OCI-LY7 (cell line): Measurements from ENCODE around the gene TM9SF4. TPM values are rescaled to one million over a fixed set of nuclear protein-coding genes. Genes with fewer than 3 reads are reported as not detected.
"Not testable (repeated sequence)": the region's sequence is repeated elsewhere in the genome, so short reads cannot be mapped to it uniquely, and the experiment has no call there.

Experiments used
- BruUV-seq: library from RNA; stranded (reverse); fragments of 400-500 nt; replicated peaks from 2 replicates; lab custom pipeline; 2021; lab: Mats Ljungman, UMichigan
- CTCF ChIA-PET: fragments of 300-600 bp; sonication (Branson Sonifier 250); formaldehyde crosslinking; loops from one replicate; lab custom pipeline; 2022; ENCODE audit warnings: antibody characterized with exemption; ENCODE audit not compliant: unreplicated experiment; lab: Charles Lee
- POLR2A ChIA-PET: fragments of 300-600 bp; sonication (Branson Sonifier 250); formaldehyde crosslinking; loops from one replicate; lab custom pipeline; 2022; ENCODE audit warnings: antibody characterized with exemption; lab: Charles Lee
- DNase-seq: peaks from one replicate; pipeline ENCODE4 v3.0.0-alpha.2; 2015; ENCODE audit warnings: low spot score
- H2AFZ ChIP-seq: fragments of 200-600 bp; sonication (generic), shearing (Covaris generic); 2 replicates; pipeline ENCODE4 v1.6.1; 2014; ENCODE audit warnings: mild to moderate bottlenecking, antibody characterized with exemption, low read length, moderate library complexity
- H3K27ac ChIP-seq: fragments of 200-600 bp; sonication (generic); 2 replicates; pipeline ENCODE4 v1.5.1; 2014; ENCODE audit warnings: mixed run types, low read depth, mild to moderate bottlenecking, moderate library complexity, low read length, inconsistent platforms; ENCODE audit not compliant: poor library complexity, severe bottlenecking
- H3K36me3 ChIP-seq: fragments of 200-600 bp; sonication (generic); 2 replicates; pipeline ENCODE4 v1.6.1; 2014; ENCODE audit warnings: mild to moderate bottlenecking, antibody characterized with exemption, low read length, moderate library complexity, mixed read lengths; ENCODE audit not compliant: insufficient read depth
- H3K4me1 ChIP-seq: fragments of 200-600 bp; sonication (generic); 2 replicates; pipeline ENCODE4 v1.5.1; 2014; ENCODE audit warnings: mild to moderate bottlenecking, low read length; ENCODE audit not compliant: insufficient read depth, poor library complexity, severe bottlenecking
- H3K4me2 ChIP-seq: fragments of 200-600 bp; sonication (generic); 2 replicates; pipeline ENCODE4 v1.6.1; 2014; ENCODE audit warnings: mild to moderate bottlenecking, low read length
- H3K4me3 ChIP-seq: fragments of 200-600 bp; sonication (generic); 2 replicates; pipeline ENCODE4 v1.5.1; 2014; ENCODE audit warnings: mild to moderate bottlenecking, low read depth, low read length; ENCODE audit not compliant: poor library complexity, severe bottlenecking
- H3K79me2 ChIP-seq: fragments of 200-600 bp; sonication (generic); 2 replicates; pipeline ENCODE4 v1.6.1; 2016; ENCODE audit warnings: low read depth, mild to moderate bottlenecking, low read length, moderate library complexity, mixed read lengths; ENCODE audit not compliant: insufficient read depth
- H3K9me2 ChIP-seq: fragments of 200-600 bp; sonication (generic); 2 replicates; pipeline ENCODE4 v1.6.1; 2016; ENCODE audit warnings: mild to moderate bottlenecking, low read length, mixed read lengths; ENCODE audit not compliant: insufficient read depth
- H3K9me3 ChIP-seq: fragments of 200-600 bp; sonication (generic); 2 replicates; pipeline ENCODE4 v1.6.1; 2014; ENCODE audit warnings: mild to moderate bottlenecking, mixed run types, low read length, mixed read lengths
- H4K20me1 ChIP-seq: fragments of 200-600 bp; sonication (generic); 2 replicates; pipeline ENCODE4 v1.6.1; 2014; ENCODE audit warnings: mild to moderate bottlenecking, antibody characterized with exemption, low read length, moderate library complexity, mixed read lengths; ENCODE audit not compliant: insufficient read depth
- CTCF ChIP-seq: fragments of 200-600 bp; sonication (generic); conservative IDR thresholded peaks from 2 replicates; pipeline ENCODE4 v1.5.1; 2014; ENCODE audit warnings: mild to moderate bottlenecking, antibody characterized with exemption, low read length, moderate library complexity, mixed read lengths
- EZH2phosphoT487 ChIP-seq: fragments of 200-600 bp; sonication (generic); IDR thresholded peaks from 2 replicates; pipeline ENCODE4 v1.6.1; 2018; ENCODE audit warnings: low read depth, borderline replicate concordance, mild to moderate bottlenecking, mixed run types, antibody characterized with exemption, low read length, moderate library complexity, mixed read lengths
- intact Hi-C: fragments of 100-400 bp; cut with micrococcal nuclease; formaldehyde crosslinking; loops from one replicate; pipeline ENCODE4 v1.10.0; 2022; ENCODE audit not compliant: unreplicated experiment
- total RNA-seq, 2 experiments: library from RNA; depleted of rRNA in 1 of 2; stranded (reverse); fragments of >200 nt in 1 of 2; shearing (Covaris generic) in 1 of 2; gene quantifications; 2 replicates each; pipeline ENCODE4 v1.2.3, GENCODE V29; 2014 to 2022

The TM9SF4 gene
- total RNA-seq, 2 experiments from 2014 or later, result 20.8 to 38.9 TPM

- POLR2A ChIA-PET, result interaction anchor here (0.6 to 1.8 kb wide), 5 partner anchors 13 to 795 kb away, joined by 3 to 9 read pairs (median 5); no protein-coding TSS in a partner anchor
- intact Hi-C loops, result no loop called here
Measured at GRCh38 chr20:32116079-32116521, 6.6 kb downstream of the TM9SF4 start.

GRCh38 chr20:32116796-32117195 is 7.3 kb downstream of the TM9SF4 start:
- BruUV-seq, CTCF ChIA-PET: not testable (repeated sequence)
- H3K79me2 ChIP-seq, result peaks cover 81% of the 10 kb centered on the region

More at GRCh38 chr20:32116079-32116521, 6.6 kb downstream of the TM9SF4 start:
- no peak for TF ChIP-seq CTCF
- no peak for TF ChIP-seq EZH2phosphoT487
- CTCF ChIA-PET, result no interaction called here
- peaks cover 4% of the 10 kb centered on the region for H3K4me1 ChIP-seq
- no peaks in the 10 kb centered on the region for H3K9me3 ChIP-seq
- H3K9me2 ChIP-seq, result no peaks in the 10 kb centered on the region
- H3K4me2 ChIP-seq, result no peak overlapping the region
- H3K36me3 ChIP-seq, result peaks cover 42% of the 10 kb centered on the region
- H3K27ac ChIP-seq, result no peak overlapping the region
- BruUV-seq, result no TSS peak
- H3K4me3 ChIP-seq, result no peak overlapping the region
- DNase-seq, result no peak
- peaks cover 88% of the 10 kb centered on the region for H3K79me2 ChIP-seq
- H4K20me1 ChIP-seq, result 0 out of 2 replicates have a peak, but pooled peaks cover 6% of the 10 kb centered on the region
- no peak overlapping the region for H2AFZ ChIP-seq

GRCh38 chr20:32118427-32118826 is 8.9 kb downstream of the TM9SF4 start:
- H3K4me1 ChIP-seq, H3K4me2 ChIP-seq, H4K20me1 ChIP-seq, H2AFZ ChIP-seq, H3K27ac ChIP-seq, intact Hi-C loops, BruUV-seq, DNase-seq, H3K4me3 ChIP-seq, H3K9me2 ChIP-seq, CTCF ChIA-PET, H3K9me3 ChIP-seq: not testable (repeated sequence)
- POLR2A ChIA-PET, result interaction anchor here (0.9 to 1.0 kb wide), 2 partner anchors 18 to 83 kb away, joined by 4 to 5 read pairs; no protein-coding TSS in a partner anchor
- peaks cover 68% of the 10 kb centered on the region for H3K79me2 ChIP-seq
- peaks cover 29% of the 10 kb centered on the region; the same call in 1 of the 2 replicates for H3K36me3 ChIP-seq

More at GRCh38 chr20:32116796-32117195, 7.3 kb downstream of the TM9SF4 start:
- H3K4me2 ChIP-seq, H3K9me2 ChIP-seq, H3K9me3 ChIP-seq, intact Hi-C loops, H4K20me1 ChIP-seq, H3K27ac ChIP-seq, H3K4me3 ChIP-seq, DNase-seq, H3K4me1 ChIP-seq, H2AFZ ChIP-seq: not testable (repeated sequence)
- peaks cover 36% of the 10 kb centered on the region for H3K36me3 ChIP-seq
- POLR2A ChIA-PET, result interaction anchor here (0.7 to 1.8 kb wide), 4 partner anchors 12 to 796 kb away, joined by 4 to 9 read pairs (median 7); no protein-coding TSS in a partner anchor
